K562 (cell line): ENCODE measurements around the gene ELMO1.

ENCODE experiments used
- ASH1L ChIP-seq: fragments of 450-650 bp; IDR thresholded peaks from 2 replicates; pipeline ENCODE4 v1.6.1; 2018; ENCODE audit warnings: borderline replicate concordance, mild to moderate bottlenecking, low read depth; ENCODE audit not compliant: partially characterized antibody
- BCL6 ChIP-seq: fragments of 250-450 bp; sonication (Bioruptor Pico); IDR thresholded peaks from 2 replicates; pipeline ENCODE4 v1.4.0; 2020
- EP400 ChIP-seq: fragments of 450-650 bp; IDR thresholded peaks from 2 replicates; pipeline ENCODE4 v1.6.1; 2017; ENCODE audit warnings: antibody characterized with exemption, mild to moderate bottlenecking, moderate library complexity
- MAFK ChIP-seq: IDR thresholded peaks from 2 replicates; pipeline ENCODE4 v1.6.1; 2011; ENCODE audit warnings: low read length, improper control_type of control experiment
- RAD21 ChIP-seq, 2 experiments: fragments of 250-450 bp in 1 of 2; fragments of 450-650 bp in 1 of 2; sonication (Bioruptor Pico) in 1 of 2; formaldehyde crosslinking in 1 of 2; IDR thresholded peaks in 1 of 2; conservative IDR thresholded peaks in 1 of 2; 2 replicates each; pipeline versions ENCODE4 v1.4.0 to v1.8.0; 2020 to 2022; ENCODE audit warnings: mild to moderate bottlenecking in 2 of 2, moderate library complexity in 1 of 2
- ZBTB7A ChIP-seq: IDR thresholded peaks from 2 replicates; pipeline ENCODE4 v1.6.1; 2011; ENCODE audit warnings: low read depth, mild to moderate bottlenecking, low read length, moderate library complexity, borderline replicate concordance; ENCODE audit not compliant: control insufficient read depth
- ZNF431 ChIP-seq: sonication (generic); formaldehyde crosslinking; IDR thresholded peaks from 2 replicates; pipeline ENCODE4 v1.8.0; 2022; ENCODE audit warnings: mild to moderate bottlenecking, missing genetic modification reagents

GRCh38 chr7:37007691-37008090 is 441.0 kb downstream of the ELMO1 start:
- TF ChIP-seq MAFK (no peak), ZBTB7A (no peak), BCL6 (CRISPR knock-in tag) (no peak), ASH1L (no peak), ZNF431 (CRISPR knock-in tag) (no peak), EP400 (no peak), RAD21 (CRISPR knock-in tag; conservative IDR thresholded peaks at IDR 0.05 in 1 of 2, IDR thresholded peaks at IDR 0.05 in 1 of 2) (no peak)
